OCI-LY7 (cell line): ENCODE data around the gene RACGAP1. TPM values are rescaled to one million over a fixed set of nuclear protein-coding genes. Genes with fewer than 3 reads are reported as not detected.

Experiments used
- BruUV-seq: library from RNA; stranded (reverse); fragments of 400-500 nt; replicated peaks from 2 replicates; lab custom pipeline; 2021; lab: Mats Ljungman, UMichigan
- CTCF ChIA-PET: fragments of 300-600 bp; sonication (Branson Sonifier 250); formaldehyde crosslinking; loops from one replicate; lab custom pipeline; 2022; ENCODE audit warnings: antibody characterized with exemption; ENCODE audit not compliant: unreplicated experiment; lab: Charles Lee
- POLR2A ChIA-PET: fragments of 300-600 bp; sonication (Branson Sonifier 250); formaldehyde crosslinking; loops from one replicate; lab custom pipeline; 2022; ENCODE audit warnings: antibody characterized with exemption; lab: Charles Lee
- DNase-seq: peaks from one replicate; pipeline ENCODE4 v3.0.0-alpha.2; 2015; ENCODE audit warnings: low spot score
- H2AFZ ChIP-seq: fragments of 200-600 bp; sonication (generic), shearing (Covaris generic); 2 replicates; pipeline ENCODE4 v1.6.1; 2014; ENCODE audit warnings: mild to moderate bottlenecking, antibody characterized with exemption, low read length, moderate library complexity
- H3K27ac ChIP-seq: fragments of 200-600 bp; sonication (generic); 2 replicates; pipeline ENCODE4 v1.5.1; 2014; ENCODE audit warnings: mixed run types, low read depth, mild to moderate bottlenecking, moderate library complexity, low read length, inconsistent platforms; ENCODE audit not compliant: poor library complexity, severe bottlenecking
- H3K36me3 ChIP-seq: fragments of 200-600 bp; sonication (generic); 2 replicates; pipeline ENCODE4 v1.6.1; 2014; ENCODE audit warnings: mild to moderate bottlenecking, antibody characterized with exemption, low read length, moderate library complexity, mixed read lengths; ENCODE audit not compliant: insufficient read depth
- H3K4me1 ChIP-seq: fragments of 200-600 bp; sonication (generic); 2 replicates; pipeline ENCODE4 v1.5.1; 2014; ENCODE audit warnings: mild to moderate bottlenecking, low read length; ENCODE audit not compliant: insufficient read depth, poor library complexity, severe bottlenecking
- H3K4me2 ChIP-seq: fragments of 200-600 bp; sonication (generic); 2 replicates; pipeline ENCODE4 v1.6.1; 2014; ENCODE audit warnings: mild to moderate bottlenecking, low read length
- H3K4me3 ChIP-seq: fragments of 200-600 bp; sonication (generic); 2 replicates; pipeline ENCODE4 v1.5.1; 2014; ENCODE audit warnings: mild to moderate bottlenecking, low read depth, low read length; ENCODE audit not compliant: poor library complexity, severe bottlenecking
- H3K79me2 ChIP-seq: fragments of 200-600 bp; sonication (generic); 2 replicates; pipeline ENCODE4 v1.6.1; 2016; ENCODE audit warnings: low read depth, mild to moderate bottlenecking, low read length, moderate library complexity, mixed read lengths; ENCODE audit not compliant: insufficient read depth
- H3K9me2 ChIP-seq: fragments of 200-600 bp; sonication (generic); 2 replicates; pipeline ENCODE4 v1.6.1; 2016; ENCODE audit warnings: mild to moderate bottlenecking, low read length, mixed read lengths; ENCODE audit not compliant: insufficient read depth
- H3K9me3 ChIP-seq: fragments of 200-600 bp; sonication (generic); 2 replicates; pipeline ENCODE4 v1.6.1; 2014; ENCODE audit warnings: mild to moderate bottlenecking, mixed run types, low read length, mixed read lengths
- H4K20me1 ChIP-seq: fragments of 200-600 bp; sonication (generic); 2 replicates; pipeline ENCODE4 v1.6.1; 2014; ENCODE audit warnings: mild to moderate bottlenecking, antibody characterized with exemption, low read length, moderate library complexity, mixed read lengths; ENCODE audit not compliant: insufficient read depth
- EZH2phosphoT487 ChIP-seq: fragments of 200-600 bp; sonication (generic); IDR thresholded peaks from 2 replicates; pipeline ENCODE4 v1.6.1; 2018; ENCODE audit warnings: low read depth, borderline replicate concordance, mild to moderate bottlenecking, mixed run types, antibody characterized with exemption, low read length, moderate library complexity, mixed read lengths
- intact Hi-C: fragments of 100-400 bp; cut with micrococcal nuclease; formaldehyde crosslinking; loops from one replicate; pipeline ENCODE4 v1.10.0; 2022; ENCODE audit not compliant: unreplicated experiment
- total RNA-seq, 2 experiments: library from RNA; depleted of rRNA in 1 of 2; stranded (reverse); fragments of >200 nt in 1 of 2; shearing (Covaris generic) in 1 of 2; gene quantifications; 2 replicates each; pipeline ENCODE4 v1.2.3, GENCODE V29; 2014 to 2022
- TF ChIP-seq, protein P1 (sequence below): fragments of 200-600 bp; sonication (generic); conservative IDR thresholded peaks from 2 replicates; pipeline ENCODE4 v1.5.1; 2014; ENCODE audit warnings: mild to moderate bottlenecking, antibody characterized with exemption, low read length, moderate library complexity, mixed read lengths

The RACGAP1 gene
- total RNA-seq, 2 experiments from 2014 or later = 69.6 to 104 TPM

GRCh38 chr12:49965836-49966235 lies 59.5 kb downstream of the RACGAP1 start:
- no peaks in the 10 kb centered on the region for H3K9me2 ChIP-seq
- POLR2A ChIA-PET = interaction anchor here (0.5 kb wide), 1 partner anchor 675 kb away, joined by 3 read pairs; no protein-coding TSS in a partner anchor
- H4K20me1 ChIP-seq = no peaks in the 10 kb centered on the region
- H3K9me3 ChIP-seq = no peaks in the 10 kb centered on the region
- H3K27ac ChIP-seq = no peak overlapping the region
- H3K4me3 ChIP-seq = no peak overlapping the region
- CTCF ChIA-PET = interaction anchor here (1.1 to 2.2 kb wide), 3 partner anchors 73 to 105 kb away, joined by 3 to 20 read pairs (median 13); no protein-coding TSS in a partner anchor
- TF ChIP-seq EZH2phosphoT487 = no peak
- TF ChIP-seq, protein P1, sequence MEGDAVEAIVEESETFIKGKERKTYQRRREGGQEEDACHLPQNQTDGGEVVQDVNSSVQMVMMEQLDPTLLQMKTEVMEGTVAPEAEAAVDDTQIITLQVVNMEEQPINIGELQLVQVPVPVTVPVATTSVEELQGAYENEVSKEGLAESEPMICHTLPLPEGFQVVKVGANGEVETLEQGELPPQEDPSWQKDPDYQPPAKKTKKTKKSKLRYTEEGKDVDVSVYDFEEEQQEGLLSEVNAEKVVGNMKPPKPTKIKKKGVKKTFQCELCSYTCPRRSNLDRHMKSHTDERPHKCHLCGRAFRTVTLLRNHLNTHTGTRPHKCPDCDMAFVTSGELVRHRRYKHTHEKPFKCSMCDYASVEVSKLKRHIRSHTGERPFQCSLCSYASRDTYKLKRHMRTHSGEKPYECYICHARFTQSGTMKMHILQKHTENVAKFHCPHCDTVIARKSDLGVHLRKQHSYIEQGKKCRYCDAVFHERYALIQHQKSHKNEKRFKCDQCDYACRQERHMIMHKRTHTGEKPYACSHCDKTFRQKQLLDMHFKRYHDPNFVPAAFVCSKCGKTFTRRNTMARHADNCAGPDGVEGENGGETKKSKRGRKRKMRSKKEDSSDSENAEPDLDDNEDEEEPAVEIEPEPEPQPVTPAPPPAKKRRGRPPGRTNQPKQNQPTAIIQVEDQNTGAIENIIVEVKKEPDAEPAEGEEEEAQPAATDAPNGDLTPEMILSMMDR = no peak
- no peaks in the 10 kb centered on the region for H3K36me3 ChIP-seq
- no peak for DNase-seq
- intact Hi-C loops = loop anchor here (5.0 kb wide), 2 partner anchors 71 to 201 kb away; partner anchors contain the start of gene CERS5
- H3K79me2 ChIP-seq = no peaks in the 10 kb centered on the region
- BruUV-seq = no TSS peak
- peaks cover 9% of the 10 kb centered on the region for H3K4me1 ChIP-seq
- H3K4me2 ChIP-seq = no peak overlapping the region
- no peak overlapping the region for H2AFZ ChIP-seq

DNA sequence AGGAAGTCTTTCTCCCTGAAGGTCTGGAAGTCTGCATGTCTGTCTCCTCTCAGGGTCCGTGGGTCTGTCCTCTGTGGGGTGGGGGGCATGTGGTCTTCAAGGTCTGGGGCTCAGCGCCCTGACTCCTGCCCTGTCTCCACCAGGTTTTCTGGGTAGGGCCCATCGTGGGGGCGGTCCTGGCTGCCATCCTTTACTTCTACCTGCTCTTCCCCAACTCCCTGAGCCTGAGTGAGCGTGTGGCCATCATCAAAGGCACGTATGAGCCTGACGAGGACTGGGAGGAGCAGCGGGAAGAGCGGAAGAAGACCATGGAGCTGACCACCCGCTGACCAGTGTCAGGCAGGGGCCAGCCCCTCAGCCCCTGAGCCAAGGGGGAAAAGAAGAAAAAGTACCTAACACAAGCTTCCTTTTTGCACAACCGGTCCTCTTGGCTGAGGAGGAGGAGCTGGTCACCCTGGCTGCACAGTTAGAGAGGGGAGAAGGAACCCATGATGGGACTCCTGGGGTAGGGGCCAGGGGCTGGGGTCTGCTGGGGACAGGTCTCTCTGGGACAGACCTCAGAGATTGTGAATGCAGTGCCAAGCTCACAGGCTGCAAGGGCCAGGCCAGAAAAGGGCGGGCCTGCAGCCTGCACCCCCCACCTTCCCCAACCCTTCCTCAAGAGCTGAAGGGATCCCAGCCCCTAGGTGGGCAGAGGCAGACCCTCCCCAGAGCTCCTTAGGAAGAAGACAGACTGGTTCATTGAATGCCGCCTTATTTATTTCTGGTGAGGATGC lies 60.3 kb downstream of the RACGAP1 start:
- no peak overlapping the region for H2AFZ ChIP-seq
- DNase-seq = no peak
- H4K20me1 ChIP-seq = no peaks in the 10 kb centered on the region
- CTCF ChIA-PET = interaction anchor here (0.8 to 2.1 kb wide), 3 partner anchors 74 to 120 kb away, joined by 3 to 13 read pairs (median 3); no protein-coding TSS in a partner anchor
- no peaks in the 10 kb centered on the region for H3K9me3 ChIP-seq
- no peaks in the 10 kb centered on the region for H3K79me2 ChIP-seq
- intact Hi-C loops = loop anchor here (5.0 kb wide), 2 partner anchors 72 to 202 kb away; partner anchors contain the start of gene CERS5
- TF ChIP-seq, protein P1 = no peak
- TF ChIP-seq EZH2phosphoT487 = no peak
- no TSS peak for BruUV-seq
- no peak overlapping the region for H3K27ac ChIP-seq
- no peak overlapping the region for H3K4me2 ChIP-seq
- POLR2A ChIA-PET = no interaction called here
- peaks cover 12% of the 10 kb centered on the region for H3K4me1 ChIP-seq
- H3K36me3 ChIP-seq = no peaks in the 10 kb centered on the region
- no peak overlapping the region for H3K4me3 ChIP-seq
- H3K9me2 ChIP-seq = no peaks in the 10 kb centered on the region
